ENCODE data around the gene RHBDF2. TPM values are rescaled to one million over a fixed set of nuclear protein-coding genes. Genes with fewer than 3 reads are reported as not detected.

The RHBDF2 gene
- total RNA-seq, 1 donor from 2014 or later = 132 TPM

- no peak for DNase-seq (ENCODE audit: extremely low read depth, low read depth, low spot score)
These were observed 80.2 kb downstream of the RHBDF2 start for GRCh38 chr17:76421044-76421407.

Other genes with a start within 250 kb of the RHBDF2 start
- gene UBALD2, start 236.1 kb downstream of the RHBDF2 start, total RNA-seq = 13.6 and 25.7 TPM in 2 replicates
- gene QRICH2, start 193.1 kb downstream of the RHBDF2 start, total RNA-seq = 3.5 and 6.8 TPM in 2 replicates
- gene PRPSAP1, start 147.5 kb downstream of the RHBDF2 start, total RNA-seq = 79.1 and 87.6 TPM in 2 replicates
- 121 and 125 TPM in 2 replicates for gene SPHK1, start 116.8 kb downstream of the RHBDF2 start, total RNA-seq
- 21.3 and 33.5 TPM in 2 replicates for gene UBE2O, start 48.3 kb downstream of the RHBDF2 start, total RNA-seq
- gene AANAT, start 33.8 kb downstream of the RHBDF2 start, total RNA-seq = not detected in 2 replicates
- 7.0 TPM in 2 replicates for gene CYGB, start 36.3 kb upstream of the RHBDF2 start, total RNA-seq
- 0.58 and 1.8 TPM in 2 replicates for gene PRCD, start 38.6 kb upstream of the RHBDF2 start, total RNA-seq
- gene ST6GALNAC2, start 84.4 kb upstream of the RHBDF2 start, total RNA-seq = 1.8 and 3.3 TPM in 2 replicates
- gene ST6GALNAC1, start 142.3 kb upstream of the RHBDF2 start, total RNA-seq = not detected in 2 replicates
- gene MXRA7, start 209.5 kb upstream of the RHBDF2 start, total RNA-seq = 208 and 276 TPM in 2 replicates
- 27.2 and 31.8 TPM in 2 replicates for gene JMJD6, start 225.2 kb upstream of the RHBDF2 start, total RNA-seq
- 23.8 and 33.6 TPM in 2 replicates for gene METTL23, start 225.4 kb upstream of the RHBDF2 start, total RNA-seq
- 219 and 305 TPM in 2 replicates for gene SRSF2, start 235.9 kb upstream of the RHBDF2 start, total RNA-seq
- gene MFSD11, start 236.7 kb upstream of the RHBDF2 start, total RNA-seq = 31.2 and 35.6 TPM in 2 replicates